ENCODE results near the gene P4HTM.

DNA sequence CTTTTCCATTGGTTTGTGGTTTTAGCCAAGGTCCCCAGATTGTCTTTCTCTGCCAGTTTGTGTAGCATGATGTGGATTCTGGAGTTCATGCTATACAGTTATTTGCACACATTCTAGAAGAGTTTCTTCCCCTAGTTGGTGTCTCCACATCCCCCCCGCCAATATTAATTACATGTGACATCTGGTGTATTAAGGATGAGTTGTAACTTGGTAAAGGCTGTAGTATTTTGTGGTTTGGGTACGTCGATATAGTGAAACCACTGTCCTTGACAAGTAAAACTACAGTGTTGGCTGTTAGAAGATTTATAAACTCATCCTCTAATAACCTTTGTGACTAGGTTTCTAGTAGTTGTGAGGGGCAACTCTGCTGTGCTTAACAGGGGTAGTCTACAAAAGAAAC is 23.7 kb upstream of the P4HTM start:
- TF ChIP-seq CTCF (IDR thresholded peaks at IDR 0.05) (no peak), POLR2A (IDR thresholded peaks at IDR 0.05) (no peak), POLR2AphosphoS5 (IDR thresholded peaks at IDR 0.05) (no peak)
